Measurements from ENCODE around the gene MDFIC.

DNA sequence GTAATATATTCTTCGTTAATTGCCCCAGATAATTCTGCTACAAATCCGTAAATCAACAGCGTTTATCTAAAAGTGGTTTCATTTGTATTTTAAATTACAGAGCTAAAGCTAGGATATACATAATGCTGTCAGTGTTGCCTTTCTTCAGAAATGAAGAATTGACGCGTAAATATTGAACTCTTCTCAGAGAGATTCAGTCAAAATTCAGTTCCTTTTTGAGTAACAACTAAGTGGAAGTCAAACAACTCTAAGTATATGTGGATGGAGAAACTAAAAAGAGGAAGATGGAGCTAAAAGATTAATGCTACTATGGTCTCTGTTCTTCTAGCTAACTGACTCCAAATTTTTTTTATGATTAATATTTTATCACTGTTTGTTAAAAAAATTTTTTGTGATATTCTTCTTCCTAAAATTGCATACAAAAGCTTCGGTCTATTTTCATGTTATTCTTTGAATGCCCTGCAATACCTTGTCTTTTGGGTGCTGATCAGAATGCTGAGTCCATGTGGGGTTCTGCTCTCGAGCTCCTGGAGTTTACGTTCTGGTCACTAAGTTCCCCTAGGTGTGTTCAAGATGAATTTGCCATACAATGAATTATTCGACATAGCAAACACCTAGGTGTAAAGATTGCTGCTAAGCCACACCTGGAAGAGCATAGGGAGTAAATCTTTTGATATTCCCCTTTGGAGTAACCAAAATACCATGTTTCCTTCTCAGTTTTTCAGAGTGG, 20.7 kb downstream of the MDFIC start:
- TF ChIP-seq, protein P1, sequence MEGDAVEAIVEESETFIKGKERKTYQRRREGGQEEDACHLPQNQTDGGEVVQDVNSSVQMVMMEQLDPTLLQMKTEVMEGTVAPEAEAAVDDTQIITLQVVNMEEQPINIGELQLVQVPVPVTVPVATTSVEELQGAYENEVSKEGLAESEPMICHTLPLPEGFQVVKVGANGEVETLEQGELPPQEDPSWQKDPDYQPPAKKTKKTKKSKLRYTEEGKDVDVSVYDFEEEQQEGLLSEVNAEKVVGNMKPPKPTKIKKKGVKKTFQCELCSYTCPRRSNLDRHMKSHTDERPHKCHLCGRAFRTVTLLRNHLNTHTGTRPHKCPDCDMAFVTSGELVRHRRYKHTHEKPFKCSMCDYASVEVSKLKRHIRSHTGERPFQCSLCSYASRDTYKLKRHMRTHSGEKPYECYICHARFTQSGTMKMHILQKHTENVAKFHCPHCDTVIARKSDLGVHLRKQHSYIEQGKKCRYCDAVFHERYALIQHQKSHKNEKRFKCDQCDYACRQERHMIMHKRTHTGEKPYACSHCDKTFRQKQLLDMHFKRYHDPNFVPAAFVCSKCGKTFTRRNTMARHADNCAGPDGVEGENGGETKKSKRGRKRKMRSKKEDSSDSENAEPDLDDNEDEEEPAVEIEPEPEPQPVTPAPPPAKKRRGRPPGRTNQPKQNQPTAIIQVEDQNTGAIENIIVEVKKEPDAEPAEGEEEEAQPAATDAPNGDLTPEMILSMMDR (conservative IDR thresholded peaks at IDR 0.05; ENCODE audit: low read depth in 2 of 2) = no peak
- TF ChIP-seq EZH2 (IDR thresholded peaks at IDR 0.05; ENCODE audit: low read depth, unreplicated experiment) = no peak
- no peak for TF ChIP-seq POLR2AphosphoS5 (IDR thresholded peaks at IDR 0.05; ENCODE audit: low read depth)
- TF ChIP-seq, protein P2, sequence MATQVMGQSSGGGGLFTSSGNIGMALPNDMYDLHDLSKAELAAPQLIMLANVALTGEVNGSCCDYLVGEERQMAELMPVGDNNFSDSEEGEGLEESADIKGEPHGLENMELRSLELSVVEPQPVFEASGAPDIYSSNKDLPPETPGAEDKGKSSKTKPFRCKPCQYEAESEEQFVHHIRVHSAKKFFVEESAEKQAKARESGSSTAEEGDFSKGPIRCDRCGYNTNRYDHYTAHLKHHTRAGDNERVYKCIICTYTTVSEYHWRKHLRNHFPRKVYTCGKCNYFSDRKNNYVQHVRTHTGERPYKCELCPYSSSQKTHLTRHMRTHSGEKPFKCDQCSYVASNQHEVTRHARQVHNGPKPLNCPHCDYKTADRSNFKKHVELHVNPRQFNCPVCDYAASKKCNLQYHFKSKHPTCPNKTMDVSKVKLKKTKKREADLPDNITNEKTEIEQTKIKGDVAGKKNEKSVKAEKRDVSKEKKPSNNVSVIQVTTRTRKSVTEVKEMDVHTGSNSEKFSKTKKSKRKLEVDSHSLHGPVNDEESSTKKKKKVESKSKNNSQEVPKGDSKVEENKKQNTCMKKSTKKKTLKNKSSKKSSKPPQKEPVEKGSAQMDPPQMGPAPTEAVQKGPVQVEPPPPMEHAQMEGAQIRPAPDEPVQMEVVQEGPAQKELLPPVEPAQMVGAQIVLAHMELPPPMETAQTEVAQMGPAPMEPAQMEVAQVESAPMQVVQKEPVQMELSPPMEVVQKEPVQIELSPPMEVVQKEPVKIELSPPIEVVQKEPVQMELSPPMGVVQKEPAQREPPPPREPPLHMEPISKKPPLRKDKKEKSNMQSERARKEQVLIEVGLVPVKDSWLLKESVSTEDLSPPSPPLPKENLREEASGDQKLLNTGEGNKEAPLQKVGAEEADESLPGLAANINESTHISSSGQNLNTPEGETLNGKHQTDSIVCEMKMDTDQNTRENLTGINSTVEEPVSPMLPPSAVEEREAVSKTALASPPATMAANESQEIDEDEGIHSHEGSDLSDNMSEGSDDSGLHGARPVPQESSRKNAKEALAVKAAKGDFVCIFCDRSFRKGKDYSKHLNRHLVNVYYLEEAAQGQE (IDR thresholded peaks at IDR 0.05; ENCODE audit: unreplicated experiment) = no peak
- TF ChIP-seq EZH2phosphoT487 (IDR thresholded peaks at IDR 0.05; ENCODE audit: unreplicated experiment) = no peak
- no peak for TF ChIP-seq CREB1 (CRISPR knock-in tag; IDR thresholded peaks at IDR 0.05; ENCODE audit: low read depth)
- TF ChIP-seq, protein P3, sequence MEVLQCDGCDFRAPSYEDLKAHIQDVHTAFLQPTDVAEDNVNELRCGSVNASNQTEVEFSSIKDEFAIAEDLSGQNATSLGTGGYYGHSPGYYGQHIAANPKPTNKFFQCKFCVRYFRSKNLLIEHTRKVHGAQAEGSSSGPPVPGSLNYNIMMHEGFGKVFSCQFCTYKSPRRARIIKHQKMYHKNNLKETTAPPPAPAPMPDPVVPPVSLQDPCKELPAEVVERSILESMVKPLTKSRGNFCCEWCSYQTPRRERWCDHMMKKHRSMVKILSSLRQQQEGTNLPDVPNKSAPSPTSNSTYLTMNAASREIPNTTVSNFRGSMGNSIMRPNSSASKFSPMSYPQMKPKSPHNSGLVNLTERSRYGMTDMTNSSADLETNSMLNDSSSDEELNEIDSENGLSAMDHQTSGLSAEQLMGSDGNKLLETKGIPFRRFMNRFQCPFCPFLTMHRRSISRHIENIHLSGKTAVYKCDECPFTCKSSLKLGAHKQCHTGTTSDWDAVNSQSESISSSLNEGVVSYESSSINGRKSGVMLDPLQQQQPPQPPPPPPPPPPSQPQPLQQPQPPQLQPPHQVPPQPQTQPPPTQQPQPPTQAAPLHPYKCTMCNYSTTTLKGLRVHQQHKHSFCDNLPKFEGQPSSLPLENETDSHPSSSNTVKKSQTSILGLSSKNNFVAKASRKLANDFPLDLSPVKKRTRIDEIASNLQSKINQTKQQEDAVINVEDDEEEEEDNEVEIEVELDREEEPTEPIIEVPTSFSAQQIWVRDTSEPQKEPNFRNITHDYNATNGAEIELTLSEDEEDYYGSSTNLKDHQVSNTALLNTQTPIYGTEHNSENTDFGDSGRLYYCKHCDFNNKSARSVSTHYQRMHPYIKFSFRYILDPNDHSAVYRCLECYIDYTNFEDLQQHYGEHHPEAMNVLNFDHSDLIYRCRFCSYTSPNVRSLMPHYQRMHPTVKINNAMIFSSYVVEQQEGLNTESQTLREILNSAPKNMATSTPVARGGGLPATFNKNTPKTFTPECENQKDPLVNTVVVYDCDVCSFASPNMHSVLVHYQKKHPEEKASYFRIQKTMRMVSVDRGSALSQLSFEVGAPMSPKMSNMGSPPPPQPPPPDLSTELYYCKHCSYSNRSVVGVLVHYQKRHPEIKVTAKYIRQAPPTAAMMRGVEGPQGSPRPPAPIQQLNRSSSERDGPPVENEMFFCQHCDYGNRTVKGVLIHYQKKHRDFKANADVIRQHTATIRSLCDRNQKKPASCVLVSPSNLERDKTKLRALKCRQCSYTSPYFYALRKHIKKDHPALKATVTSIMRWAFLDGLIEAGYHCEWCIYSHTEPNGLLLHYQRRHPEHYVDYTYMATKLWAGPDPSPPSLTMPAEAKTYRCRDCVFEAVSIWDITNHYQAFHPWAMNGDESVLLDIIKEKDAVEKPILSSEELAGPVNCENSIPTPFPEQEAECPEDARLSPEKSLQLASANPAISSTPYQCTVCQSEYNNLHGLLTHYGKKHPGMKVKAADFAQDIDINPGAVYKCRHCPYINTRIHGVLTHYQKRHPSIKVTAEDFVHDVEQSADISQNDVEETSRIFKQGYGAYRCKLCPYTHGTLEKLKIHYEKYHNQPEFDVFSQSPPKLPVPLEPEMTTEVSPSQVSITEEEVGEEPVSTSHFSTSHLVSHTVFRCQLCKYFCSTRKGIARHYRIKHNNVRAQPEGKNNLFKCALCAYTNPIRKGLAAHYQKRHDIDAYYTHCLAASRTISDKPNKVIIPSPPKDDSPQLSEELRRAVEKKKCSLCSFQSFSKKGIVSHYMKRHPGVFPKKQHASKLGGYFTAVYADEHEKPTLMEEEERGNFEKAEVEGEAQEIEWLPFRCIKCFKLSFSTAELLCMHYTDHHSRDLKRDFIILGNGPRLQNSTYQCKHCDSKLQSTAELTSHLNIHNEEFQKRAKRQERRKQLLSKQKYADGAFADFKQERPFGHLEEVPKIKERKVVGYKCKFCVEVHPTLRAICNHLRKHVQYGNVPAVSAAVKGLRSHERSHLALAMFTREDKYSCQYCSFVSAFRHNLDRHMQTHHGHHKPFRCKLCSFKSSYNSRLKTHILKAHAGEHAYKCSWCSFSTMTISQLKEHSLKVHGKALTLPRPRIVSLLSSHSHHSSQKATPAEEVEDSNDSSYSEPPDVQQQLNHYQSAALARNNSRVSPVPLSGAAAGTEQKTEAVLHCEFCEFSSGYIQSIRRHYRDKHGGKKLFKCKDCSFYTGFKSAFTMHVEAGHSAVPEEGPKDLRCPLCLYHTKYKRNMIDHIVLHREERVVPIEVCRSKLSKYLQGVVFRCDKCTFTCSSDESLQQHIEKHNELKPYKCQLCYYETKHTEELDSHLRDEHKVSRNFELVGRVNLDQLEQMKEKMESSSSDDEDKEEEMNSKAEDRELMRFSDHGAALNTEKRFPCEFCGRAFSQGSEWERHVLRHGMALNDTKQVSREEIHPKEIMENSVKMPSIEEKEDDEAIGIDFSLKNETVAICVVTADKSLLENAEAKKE (CRISPR knock-in tag; IDR thresholded peaks at IDR 0.05) = no peak
